ENCODE measurements around the gene RIC1. TPM values are rescaled to one million over a fixed set of nuclear protein-coding genes. Genes with fewer than 3 reads are reported as not detected.
"Not testable (repeated sequence)": the region's sequence is repeated elsewhere in the genome, so short reads cannot be mapped to it uniquely, and the experiment has no call there.

RIC1 gene
- total RNA-seq, 1 donor, result 37.8 TPM

DNA sequence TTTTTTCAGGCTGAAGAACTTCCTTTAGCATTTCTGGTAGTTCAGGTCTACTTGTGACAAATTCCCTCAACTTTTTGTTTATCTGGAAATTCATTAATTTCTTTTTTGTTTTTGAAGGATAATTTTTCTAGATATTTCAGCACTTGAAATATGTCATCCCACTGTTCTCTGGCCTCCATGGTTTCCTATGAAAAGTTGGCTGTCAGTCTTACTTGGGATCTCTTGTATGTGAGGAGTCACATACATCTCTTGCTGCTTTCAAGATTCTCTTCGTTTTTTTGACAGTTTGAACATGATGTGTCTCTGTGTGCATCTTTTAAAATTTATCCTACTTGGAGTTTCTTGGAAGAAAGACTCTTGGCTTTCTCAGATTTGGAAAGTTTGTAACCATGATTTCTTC lies 79.5 kb downstream of the RIC1 start:
- no peak for DNase-seq (ENCODE audit: low read depth)
- TF ChIP-seq, protein P1, sequence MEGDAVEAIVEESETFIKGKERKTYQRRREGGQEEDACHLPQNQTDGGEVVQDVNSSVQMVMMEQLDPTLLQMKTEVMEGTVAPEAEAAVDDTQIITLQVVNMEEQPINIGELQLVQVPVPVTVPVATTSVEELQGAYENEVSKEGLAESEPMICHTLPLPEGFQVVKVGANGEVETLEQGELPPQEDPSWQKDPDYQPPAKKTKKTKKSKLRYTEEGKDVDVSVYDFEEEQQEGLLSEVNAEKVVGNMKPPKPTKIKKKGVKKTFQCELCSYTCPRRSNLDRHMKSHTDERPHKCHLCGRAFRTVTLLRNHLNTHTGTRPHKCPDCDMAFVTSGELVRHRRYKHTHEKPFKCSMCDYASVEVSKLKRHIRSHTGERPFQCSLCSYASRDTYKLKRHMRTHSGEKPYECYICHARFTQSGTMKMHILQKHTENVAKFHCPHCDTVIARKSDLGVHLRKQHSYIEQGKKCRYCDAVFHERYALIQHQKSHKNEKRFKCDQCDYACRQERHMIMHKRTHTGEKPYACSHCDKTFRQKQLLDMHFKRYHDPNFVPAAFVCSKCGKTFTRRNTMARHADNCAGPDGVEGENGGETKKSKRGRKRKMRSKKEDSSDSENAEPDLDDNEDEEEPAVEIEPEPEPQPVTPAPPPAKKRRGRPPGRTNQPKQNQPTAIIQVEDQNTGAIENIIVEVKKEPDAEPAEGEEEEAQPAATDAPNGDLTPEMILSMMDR (IDR thresholded peaks at IDR 0.05; ENCODE audit: insufficient read depth, low read length), result no peak
- no peak overlapping the region for H3K4me3 ChIP-seq (ENCODE audit: low read depth, low read length)

DNA sequence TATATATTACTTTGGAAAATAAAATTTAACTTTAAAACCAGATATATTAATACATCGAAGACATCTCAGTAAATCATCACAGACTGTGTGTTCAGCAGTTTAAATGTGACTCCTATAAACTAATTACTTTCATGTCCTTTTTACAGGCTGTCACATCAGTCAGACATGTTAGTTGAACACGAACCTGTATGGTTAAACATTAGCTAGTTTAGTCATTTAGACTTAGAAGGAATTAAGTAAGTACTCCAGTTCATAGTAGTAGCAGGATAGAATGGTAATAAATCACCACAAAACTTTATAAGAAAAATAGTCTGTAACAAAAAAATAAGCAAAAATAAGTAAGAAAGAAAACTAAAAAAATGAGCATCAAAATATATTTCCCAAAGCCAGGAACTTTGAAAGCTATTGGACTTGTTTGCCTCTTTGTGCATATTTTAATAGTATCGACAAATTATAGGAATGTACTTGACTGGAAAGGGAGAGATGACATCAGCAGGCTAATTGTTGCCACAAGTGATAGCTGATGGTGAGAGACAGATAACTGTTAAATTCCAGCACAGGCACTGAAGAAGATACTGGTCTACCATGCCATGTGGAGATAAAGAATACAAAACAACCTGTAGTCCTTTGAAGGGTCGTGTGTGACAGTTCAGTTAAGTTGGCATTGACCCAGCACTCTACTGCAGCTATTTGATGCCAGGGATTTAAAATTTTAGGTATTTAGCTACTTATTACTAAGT lies 83.9 kb downstream of the RIC1 start:
- no peak for DNase-seq (ENCODE audit: low read depth)
- TF ChIP-seq, protein P1 (IDR thresholded peaks at IDR 0.05; ENCODE audit: insufficient read depth, low read length), result no peak
- H3K4me3 ChIP-seq (ENCODE audit: low read depth, low read length), result no peak overlapping the region

DNA sequence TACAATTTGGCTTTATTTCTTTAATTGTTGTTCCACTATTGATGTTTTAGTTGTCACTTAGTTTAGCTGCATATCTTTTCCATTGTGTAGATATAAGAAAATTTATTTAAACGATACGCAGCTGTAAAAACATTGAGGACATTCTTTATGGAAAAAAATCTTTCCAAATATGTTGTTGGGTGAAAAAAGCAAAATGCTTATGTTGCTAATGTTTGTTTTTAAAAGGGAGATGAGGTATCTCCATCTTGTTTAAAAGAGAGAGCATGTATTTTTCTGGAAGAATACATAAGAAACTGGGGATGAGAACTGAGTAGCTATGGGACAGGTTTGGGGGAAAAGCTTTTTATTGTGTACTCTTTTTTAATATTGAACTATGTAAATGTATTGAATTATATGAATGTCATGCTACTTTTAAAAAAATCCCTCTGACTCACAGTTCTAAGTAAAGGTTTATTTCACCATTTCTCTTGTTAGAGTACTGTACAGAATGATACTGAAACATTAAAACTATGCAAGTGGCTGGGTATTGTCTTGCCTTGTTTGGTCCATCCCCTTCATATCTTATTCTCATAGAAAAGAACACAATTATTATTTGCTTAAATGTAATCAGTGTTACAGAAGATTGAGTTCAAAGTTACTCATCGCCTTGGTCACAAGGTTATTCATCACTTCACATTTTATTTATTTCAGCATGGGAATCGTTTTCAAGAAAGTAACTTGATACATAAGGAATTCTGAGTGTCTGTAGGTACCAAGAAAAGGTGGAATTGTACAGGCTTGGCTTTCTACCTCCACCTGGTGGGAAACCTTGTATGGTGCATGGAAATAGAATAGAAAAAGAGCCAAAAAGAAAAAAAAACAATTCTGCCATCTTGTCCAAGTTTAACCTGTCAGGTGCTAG lies 85.8 kb downstream of the RIC1 start:
- TF ChIP-seq, protein P1 (IDR thresholded peaks at IDR 0.05; ENCODE audit: insufficient read depth, low read length), result peak; percentile 42
- no peak overlapping the region for H3K4me3 ChIP-seq (ENCODE audit: low read depth, low read length)
- peak; percentile 39 for DNase-seq (ENCODE audit: low read depth)

DNA sequence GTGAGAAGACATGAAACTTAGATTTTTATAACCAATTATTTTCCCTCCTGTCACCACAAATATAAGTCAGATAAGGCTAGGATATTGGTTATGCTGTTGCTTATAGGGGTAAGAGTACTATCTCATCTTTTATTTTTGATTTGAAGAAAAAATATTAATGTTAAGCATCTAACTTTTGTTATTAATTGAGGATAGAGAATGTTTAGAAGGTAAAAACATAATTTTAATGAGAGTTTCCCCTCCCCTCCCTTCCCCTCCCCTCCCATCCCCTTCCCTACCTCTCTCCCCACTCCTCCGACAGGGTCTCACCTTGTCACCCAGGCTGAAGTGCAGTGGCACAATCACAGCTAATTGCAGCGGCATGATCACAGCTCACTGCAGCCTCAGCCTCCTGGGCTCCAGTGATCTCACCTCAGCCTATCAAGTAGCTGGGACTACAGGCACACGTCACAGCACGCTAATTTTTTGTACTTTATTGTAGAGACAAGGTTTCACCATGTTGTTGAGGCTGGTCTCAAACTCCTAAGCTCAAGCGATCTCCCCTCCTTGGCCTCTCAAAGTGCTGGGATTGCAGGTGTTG lies 86.7 kb downstream of the RIC1 start:
- DNase-seq (ENCODE audit: low read depth), result no peak
- H3K4me3 ChIP-seq (ENCODE audit: low read depth, low read length), result no peak overlapping the region
- TF ChIP-seq, protein P1 (IDR thresholded peaks at IDR 0.05; ENCODE audit: insufficient read depth, low read length), result no peak

DNA sequence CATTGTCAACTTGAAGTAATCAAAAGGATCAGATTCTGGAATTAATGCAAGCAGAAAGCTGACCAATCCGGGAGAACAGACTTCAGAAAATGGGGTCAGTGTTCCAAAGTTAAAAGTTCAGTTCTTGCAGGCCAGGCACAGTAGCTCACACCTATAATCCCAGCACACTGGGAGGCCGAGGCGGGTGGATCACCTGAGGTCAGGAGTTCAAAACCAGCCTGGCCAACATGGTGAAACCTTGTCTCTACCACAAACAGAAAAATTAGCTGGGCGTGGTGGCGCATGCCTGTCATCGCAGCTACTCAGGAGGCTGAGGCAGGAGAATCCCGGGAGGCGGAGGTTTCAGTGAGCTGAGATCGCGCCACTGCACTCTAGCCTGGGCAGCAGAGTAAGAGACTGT lies 88.5 kb downstream of the RIC1 start:
- H3K4me3 ChIP-seq (ENCODE audit: low read depth, low read length); DNase-seq (ENCODE audit: low read depth): not testable (repeated sequence)

DNA sequence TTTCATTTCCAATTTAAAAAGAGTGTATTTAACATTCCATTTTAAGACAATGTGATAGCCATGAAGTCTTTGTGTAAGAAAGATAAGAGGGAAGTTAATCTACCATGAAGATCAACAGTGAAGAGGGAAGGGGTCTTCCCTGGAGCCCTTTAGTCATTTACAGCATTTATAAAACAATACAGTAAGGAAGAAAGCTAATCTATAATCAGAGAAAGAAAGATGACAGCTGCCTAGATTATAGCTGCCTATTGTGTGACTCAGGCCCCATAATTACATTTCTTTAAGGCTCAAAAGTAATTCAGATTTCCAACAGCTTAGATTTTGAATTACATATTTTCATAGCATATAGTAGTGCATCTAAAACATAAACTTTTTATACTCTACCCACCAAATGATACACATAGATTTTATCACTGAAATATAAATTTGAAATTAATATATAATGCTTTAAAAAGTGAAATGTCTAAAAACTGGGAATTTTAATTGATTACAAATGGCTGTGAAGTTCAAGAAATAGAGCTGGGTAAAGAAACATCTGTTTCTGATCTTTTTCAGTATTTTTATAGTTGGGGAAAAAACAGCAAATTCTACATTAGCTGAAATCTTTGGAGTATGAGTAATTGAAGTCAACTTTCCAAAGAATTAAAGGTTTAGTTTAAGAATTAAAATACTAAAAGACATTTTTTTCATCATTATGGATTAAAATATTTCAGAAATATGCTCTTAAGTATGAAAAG lies 89.6 kb downstream of the RIC1 start:
- TF ChIP-seq, protein P1 (IDR thresholded peaks at IDR 0.05; ENCODE audit: insufficient read depth, low read length), result no peak
- no peak overlapping the region for H3K4me3 ChIP-seq (ENCODE audit: low read depth, low read length)
- DNase-seq (ENCODE audit: low read depth), result peak; percentile 65

Data from fibroblast of the aortic adventitia (primary cell).